ENCODE data around the gene ADAMTS1.

- no peak for TF ChIP-seq CTCF (conservative IDR thresholded peaks at IDR 0.05)
- TF ChIP-seq EZH2 (IDR thresholded peaks at IDR 0.05; ENCODE audit: low read depth) = no peak
These were observed 747 bp downstream of the ADAMTS1 start for GRCh38 chr21:26844258-26845065.

All from PC-9 (cell line).